ENCODE measurements around the gene VAX1.
A peak's percentile ranks its signal among the peaks of the same experiment; 100 is the strongest.
"Not testable (repeated sequence)": the region's sequence is repeated elsewhere in the genome, so short reads cannot be mapped to it uniquely, and the experiment has no call there.

VAX1 gene, protein sequence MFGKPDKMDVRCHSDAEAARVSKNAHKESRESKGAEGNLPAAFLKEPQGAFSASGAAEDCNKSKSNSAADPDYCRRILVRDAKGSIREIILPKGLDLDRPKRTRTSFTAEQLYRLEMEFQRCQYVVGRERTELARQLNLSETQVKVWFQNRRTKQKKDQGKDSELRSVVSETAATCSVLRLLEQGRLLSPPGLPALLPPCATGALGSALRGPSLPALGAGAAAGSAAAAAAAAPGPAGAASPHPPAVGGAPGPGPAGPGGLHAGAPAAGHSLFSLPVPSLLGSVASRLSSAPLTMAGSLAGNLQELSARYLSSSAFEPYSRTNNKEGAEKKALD

DNA sequence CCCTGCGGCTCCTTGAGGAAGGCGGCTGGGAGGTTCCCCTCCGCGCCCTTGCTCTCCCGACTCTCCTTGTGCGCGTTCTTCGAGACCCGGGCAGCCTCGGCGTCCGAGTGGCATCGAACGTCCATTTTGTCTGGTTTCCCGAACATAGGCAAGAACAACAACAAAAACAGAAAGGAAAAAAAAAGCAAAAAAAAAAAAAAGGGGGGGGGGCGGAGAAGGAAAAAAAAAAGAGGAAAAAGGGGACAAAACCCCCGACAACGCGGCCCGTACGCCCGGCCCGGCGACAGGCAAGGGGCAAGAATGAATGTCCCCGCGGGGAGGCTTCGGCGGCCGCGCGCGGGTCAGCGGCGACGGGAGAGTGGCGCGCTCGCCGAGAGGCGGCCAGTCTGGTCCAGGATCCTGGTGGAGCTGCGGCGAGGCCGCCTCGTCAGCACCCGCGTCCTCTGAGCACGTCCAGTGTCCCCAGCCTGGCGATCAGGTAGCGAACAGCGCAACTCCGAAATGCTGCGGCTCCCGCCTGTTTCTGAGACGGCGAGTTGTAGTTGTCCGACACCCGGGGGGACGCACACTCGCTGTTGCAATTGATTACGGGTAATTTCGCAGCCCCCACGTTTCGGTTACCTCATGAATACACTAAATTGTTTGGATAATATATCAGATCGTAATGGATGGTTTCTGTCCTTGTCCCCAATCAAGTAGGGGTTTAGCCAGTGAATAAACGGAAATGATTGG, at the start of gene VAX1:
TSS of gene VAX1 (minus strand) at position 360 of the 732 bp plus-strand sequence. CDS start at position 146, 214 bp downstream.
- DNase-seq (ENCODE audit: low read depth): no peak

DNA sequence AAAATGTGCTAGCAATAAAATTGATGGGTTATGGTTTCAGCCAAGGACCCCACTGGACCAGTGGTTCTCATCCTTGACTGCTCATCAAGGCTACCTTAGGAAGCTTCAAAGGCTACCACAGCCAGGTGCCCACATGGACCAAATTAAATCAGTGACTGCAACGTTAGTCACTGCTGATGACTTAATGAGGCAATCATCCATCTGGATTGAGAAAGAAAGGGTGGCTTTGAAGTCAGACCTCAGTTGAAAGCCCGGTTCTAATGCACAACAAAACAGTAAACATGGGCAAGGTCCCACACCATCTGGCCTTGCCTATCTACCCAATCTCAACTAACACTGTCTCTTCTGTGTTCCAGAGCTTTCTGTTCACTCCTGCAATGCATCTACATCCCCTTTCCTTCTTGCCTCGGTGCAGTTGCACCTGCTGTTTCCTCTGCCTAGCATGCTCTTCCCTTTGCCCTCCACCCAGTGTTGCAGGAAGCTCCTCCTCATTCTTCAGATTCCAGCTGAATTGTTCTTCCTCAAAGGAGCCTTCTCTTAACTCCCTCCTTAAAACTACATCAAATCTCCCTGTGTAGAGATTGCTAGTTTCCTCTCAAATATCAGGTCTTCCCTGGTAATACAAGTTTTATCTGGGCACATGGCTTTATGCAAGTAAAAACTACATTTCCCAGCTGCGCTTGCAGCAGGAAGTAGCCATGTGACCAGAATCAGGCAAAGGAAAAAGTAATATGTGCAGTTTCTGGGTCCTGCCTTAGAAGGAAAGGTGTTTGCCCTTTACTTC, 49.0 kb upstream of the VAX1 start:
- DNase-seq (ENCODE audit: low read depth): no peak

DNA sequence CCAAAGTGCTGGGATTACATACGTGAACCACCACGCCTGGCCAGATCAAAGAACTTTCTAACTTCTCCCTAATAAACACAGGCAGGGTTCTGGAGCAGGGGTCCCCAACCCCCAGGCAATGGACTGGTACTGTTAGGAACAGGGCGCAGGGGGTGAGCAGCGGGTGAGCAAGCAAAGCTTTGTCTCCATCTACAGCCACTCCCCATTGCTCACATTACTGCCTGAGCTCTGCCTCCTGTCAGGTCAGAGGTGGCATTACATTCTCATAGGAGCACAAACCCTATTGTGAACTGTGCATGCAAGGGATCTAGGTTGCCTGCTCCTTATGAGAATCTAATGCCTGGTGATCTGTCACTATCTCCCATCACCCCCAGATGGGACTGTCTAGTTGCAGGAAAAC, 47.7 kb upstream of the VAX1 start:
- not testable (repeated sequence) for DNase-seq (ENCODE audit: low read depth)

DNA sequence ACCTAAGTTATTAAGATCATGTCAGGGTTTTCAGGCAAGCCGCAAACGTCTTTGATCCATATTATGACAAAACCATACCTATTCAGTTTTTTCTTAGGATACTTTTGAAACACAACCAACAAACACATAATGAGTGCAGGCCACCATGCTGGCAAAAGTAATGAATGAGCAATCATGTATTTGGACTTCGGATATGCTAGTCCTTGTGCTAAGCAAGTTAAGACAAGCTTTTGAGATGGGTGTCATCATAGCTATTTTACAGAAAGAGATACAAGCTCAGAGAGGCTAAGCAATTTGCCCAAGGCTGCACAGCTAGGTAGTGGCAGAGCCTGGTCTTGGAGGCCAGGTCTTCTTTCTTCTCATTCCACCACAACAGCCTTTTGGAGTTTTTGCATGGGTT, 46.8 kb upstream of the VAX1 start:
- no peak for DNase-seq (ENCODE audit: low read depth)

DNA sequence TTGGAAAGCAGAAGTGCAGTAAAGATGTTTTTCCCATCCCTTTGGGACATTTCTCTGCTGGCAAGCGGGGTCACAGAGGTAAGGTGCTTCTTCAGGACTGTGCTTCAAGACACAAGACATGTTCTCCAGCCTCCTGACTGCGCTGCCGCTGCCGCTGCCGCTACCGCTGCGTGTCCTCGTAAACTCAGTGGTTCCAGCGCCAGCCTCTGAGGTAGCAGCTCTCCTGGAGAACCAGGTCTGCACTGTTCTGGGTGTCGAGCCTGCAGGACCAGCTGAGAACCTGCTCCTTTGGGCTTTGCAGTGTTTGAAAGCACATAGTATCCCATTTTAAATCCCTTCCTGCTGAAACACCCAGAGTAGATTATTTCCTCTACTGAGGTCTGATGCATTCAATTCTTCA, 46.2 kb upstream of the VAX1 start:
- no peak for DNase-seq (ENCODE audit: low read depth)

DNA sequence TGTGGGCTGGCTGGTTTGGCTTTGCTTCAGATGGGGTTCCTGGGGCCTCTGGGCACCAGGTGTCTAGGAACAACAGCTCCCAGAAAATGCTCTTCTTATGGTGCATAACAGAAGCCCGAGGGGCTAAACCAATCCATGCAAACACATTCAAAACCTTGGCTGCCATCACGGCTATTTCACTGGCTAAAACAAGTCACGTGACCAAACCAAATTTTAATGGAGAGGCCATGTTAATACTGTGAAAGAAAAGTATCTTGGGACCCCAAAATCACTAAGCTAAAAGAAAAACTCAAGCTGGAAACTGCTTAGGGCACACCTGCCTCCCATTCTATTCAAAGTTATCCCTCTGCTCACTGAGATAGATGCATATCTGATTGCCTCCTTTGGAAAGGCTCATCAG, 40.1 kb upstream of the VAX1 start:
- DNase-seq (ENCODE audit: low read depth): no peak

DNA sequence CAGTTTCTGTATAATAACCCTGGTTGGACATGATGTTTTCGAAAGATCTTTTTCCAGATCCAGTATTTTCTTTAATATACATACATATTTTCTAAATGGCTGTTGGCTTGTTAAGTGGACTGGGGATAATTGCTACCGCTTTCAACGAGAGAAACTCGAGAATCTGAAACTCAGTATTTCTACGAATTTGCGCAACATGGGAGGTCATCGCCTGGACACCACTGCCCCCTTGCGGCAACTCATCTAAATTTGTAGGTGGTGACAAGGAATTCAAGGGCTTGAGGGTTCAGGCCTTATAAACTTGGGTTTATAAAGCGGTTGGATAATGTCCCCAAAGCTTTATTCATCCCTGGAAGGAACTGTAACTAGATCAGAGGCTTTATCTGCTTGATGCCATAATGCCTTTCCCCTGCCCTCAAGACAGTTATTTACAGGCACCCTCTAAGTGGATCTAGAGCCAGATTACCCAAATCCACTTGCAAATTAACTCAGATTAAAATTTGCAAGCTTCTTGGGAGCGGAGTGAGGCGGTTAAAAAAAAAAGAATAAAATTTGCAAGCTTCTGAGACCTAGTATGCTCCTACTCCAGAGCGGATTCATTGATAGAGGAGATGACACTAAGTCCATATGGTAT, 37.9 kb upstream of the VAX1 start:
- peak; percentile 29 for DNase-seq (ENCODE audit: low read depth)

DNA sequence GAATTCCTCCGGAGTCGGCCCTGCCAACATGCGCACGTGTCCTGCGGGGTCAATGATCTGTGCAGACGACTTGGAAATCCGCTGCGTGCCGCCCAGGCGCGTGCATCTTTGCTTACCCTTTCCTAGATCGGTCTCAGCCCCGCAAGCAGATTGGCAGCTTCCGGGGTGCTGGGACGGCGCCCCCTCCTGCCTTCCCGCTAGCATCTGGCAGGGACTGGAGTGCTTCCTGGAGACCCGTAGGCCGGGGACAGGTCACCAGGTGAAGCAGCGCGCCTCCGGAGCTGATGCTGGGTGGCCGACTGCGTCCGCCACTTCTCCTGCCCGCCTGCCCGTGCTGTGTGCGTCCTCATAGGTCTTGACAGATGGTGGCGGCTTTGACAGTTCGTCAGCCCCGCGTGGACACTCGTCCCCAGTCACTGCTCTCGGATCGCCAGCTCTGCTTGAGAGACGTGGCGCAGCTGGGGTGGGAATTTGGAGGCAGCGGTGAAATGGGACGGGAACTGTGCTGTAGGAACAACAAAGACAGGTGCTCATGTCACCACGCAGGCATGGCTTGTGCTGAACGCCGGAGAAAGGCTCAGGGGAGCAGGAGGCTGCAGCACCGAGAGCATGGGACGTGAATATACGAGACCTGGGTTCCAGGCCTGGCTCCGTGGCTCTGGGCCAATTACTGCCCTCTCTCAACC, 37.3 kb upstream of the VAX1 start:
- no peak for DNase-seq (ENCODE audit: low read depth)

DNA sequence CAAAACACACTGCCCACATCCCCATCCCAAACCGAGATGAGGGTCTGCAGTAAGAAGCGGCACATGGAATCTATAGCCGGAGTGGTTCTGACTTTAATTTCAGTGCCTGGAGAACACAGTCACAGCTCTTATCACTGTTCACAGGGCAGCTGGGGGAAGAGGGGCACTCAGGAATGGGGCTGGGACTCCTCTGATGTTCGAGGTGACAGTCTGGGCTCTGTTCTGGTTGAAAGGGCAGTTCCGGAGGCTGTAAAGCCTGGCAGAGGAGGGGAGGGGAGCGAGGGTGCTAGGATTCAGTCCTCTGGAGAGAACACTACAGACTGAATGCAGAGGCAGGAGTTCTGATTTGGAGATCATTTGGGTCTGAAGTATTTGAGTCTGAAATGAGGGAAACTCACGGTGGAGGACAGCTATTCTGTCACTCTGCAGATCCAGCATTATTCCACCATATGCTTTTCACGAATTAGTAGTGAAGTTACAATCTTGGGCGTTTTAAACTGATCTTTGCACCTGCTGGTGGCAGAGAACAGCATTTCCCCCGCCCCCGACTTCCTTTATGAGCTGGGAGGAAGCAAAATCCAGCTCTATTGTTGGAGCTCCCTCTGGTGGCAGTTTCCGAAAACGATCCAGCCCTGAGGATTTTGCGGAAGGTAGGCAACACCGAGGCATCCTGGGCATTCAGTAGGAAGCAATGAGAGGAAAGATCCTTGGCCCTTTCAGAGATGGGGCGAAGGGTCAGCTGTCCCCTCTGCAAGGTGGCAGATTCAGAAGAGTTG, 36.6 kb upstream of the VAX1 start:
- DNase-seq (ENCODE audit: low read depth): peak; percentile 44

DNA sequence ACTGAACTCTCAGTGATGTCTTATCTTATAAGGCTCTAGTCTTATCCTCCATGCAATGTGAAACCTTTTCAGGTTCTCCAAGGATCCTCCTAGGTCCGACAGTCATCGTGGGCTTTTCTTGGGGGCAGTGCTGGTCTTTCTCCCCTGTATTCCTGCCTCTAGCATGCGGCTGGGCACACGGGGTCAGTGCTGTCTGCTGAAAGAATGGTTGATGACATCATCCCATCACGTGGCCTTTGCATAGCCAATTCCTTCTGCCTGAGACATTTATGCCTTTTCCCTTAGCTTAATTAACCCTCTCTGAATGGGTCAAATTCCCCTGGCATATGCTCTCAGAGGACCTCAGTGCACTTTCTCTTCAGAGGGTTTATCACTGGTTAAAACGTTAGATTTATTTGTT, 32.2 kb upstream of the VAX1 start:
- DNase-seq (ENCODE audit: low read depth): no peak

DNA sequence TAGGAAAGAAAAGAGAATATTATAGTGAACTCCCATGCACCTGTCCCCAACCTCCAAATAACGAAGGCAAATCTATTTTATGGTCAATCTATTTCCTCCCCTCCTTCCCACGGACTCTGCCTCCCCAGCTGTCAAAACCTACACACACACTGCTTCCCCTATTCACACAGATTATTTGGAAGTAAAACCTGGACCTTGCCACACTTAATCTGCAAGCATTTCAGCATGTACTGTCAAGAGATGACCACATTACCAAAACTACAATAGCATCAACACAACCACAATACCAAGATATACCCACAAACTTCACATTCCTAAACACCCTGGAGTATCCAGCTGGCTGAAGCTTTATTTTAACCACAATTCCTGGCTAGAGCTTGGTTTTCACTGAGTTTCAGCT, 31.4 kb upstream of the VAX1 start:
- DNase-seq (ENCODE audit: low read depth): no peak

DNA sequence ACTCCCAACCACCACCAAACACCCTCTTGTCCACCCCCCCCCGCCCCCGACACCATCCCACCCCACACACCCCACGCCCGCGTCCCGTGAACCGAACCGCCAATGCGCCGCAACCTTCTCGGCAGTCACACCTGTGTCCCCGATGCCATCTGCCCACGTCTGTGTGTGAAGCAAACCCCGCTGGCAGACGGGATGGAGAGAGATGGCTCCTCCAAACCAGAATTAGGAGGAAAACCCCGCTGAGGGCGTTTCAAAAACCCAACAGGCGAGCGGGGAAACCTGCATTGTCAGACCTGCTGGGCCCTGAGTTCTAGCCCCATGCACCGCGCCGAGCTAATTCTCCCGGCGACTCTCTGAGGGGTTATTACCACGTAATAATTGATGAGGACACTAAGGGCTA, 30.7 kb upstream of the VAX1 start:
- no peak for DNase-seq (ENCODE audit: low read depth)

DNA sequence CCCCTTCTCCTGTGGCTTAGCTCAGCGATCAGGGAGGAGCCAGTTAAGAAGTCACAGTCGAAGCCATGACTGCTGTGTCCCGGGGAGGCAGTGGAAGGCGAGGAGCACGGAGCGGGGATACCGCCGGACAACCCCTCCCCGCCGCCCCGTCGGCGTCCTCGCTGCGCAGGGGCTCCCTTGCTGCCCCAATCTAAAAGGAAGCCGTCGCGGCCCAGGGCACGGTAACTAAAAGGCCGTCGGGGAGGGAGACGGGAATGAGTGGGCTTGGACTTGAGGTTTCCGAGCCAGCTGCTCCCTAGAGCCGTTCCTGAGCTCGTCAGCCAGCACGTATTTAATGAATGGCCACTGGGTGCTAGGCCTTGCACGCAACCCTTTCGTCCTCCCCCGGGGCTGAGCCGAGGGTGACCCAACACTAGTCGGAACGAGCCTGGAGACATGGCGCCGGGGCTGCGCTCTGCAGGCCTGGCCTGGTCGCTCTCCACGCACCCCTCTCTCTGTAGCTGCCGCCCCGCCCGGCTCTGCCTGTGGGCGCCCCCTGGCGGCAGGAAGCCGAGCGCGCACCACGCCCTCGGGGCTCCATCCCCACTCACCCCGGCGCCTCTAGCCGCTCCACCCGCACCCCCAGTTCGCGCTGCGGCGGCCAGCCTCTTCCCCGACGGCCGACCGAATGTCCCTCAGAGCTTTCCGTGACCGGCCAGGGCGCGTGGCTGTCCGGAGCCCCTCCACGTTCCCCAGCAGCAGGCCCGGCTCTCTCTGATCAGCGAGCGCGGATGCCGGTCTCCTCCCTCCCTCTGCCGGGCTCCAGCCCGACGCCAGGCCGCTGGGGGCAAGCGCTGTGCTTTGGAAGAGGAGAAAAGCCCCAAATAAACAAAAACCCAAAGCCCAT, 30.0 kb upstream of the VAX1 start:
- DNase-seq (ENCODE audit: low read depth): no peak

DNA sequence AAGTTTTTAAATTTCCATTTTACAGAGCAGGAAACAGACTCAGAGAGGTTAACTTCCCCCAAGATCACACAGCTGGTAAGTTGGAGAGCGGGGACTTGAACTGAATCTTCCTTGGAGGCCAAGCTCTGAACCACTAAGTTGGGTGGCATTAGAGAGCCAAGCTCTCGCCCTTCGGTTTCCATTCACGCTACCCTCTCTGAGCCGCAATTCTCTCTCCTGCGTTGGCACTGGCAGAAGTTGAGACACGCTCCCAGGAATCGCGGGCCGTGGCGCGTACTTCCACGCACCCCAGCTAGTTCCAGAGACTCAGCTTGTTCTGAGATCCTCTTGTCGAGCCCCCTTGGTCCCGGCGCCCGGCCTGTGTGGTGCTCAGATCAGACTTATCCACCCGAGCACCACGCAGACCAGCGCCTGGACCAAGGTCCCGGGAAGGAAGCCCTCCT, 29.3 kb upstream of the VAX1 start:
- DNase-seq (ENCODE audit: low read depth): no peak

DNA sequence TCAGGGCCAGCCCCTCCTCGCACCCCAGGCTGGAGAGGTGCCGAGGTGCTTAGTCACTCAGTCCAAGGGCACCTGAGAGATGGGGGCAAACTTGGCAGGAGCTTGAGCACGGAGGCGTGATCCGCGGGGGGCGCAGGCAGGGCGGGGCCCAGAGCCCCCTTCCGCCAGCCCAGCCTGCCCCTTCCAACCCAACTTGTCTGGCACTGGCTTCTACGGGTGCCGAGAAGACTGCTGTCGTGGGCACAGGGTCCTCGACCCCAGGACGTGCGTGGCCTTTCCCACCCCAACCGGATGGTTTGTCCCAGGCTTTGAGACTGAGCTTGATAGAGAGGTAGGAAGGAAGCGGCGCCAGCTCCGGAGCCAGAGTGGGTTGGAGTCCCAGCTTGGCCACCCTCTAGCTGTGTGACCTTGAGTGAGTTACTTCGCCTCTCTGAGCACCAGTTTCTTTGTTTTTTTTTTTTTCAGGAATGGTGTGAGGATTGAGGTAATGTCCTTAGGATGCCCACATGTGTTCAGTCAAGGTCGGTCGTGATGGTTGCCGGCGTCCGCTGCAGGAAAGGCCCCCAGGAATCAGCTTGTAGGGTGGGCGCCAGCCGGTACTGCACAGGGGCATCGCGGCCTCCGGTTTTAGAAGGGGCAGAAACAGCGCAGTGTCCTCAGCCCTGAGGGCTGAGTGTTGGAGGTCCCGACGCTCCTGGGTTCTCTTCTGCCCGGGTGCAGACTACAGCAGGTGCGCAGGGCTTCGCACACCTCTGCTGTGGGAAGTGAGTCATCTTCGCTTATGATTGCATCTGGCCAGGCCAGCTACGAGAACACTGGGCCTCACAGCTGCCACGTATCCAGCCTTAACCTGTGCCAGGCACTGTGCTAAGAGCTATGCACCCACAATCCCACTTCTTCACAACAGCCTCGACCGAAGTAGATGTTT, 28.6 kb upstream of the VAX1 start:
- no peak for DNase-seq (ENCODE audit: low read depth)

DNA sequence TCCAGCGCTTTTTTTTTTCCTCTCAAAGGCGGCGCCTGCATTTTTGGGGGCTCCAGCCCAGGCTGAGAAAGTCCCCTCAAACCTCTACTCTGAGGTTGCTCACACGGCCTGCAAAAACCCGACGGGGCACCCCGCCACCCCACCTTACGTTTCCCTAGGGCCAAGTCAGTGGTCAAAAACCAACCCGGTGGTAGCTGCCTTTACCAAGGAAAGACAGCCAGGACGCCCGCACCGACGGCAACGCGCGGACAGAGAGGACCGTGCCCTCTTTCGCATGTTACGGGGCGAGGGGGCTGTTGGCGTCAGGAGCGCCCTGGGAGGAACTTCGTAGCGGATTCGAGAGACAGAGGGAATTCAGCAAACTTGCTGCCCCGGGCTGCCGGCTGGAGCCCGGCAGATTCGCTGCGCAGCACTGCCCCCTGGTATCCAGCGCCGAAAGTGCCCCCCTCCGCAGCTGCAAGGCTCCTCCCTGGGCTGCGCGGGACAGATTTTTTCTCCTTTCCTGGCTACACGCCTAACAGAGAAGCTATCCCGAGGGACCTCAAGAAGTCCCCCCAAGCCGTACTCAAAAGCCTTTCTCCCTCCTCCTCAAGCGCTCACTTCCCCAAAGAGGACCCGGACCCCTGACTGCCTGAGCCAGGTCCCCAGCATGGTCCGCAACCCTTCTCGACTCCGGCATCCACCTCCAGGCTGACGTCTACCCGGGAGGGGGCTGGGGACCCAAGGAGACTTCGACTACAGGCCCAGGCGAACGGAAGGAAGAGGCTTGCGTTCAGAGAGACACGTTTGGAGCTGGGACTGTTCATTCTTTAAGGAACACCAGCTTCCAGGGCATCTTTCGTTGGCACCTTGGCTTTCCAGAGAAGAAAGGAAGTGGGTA, 27.7 kb upstream of the VAX1 start:
- DNase-seq (ENCODE audit: low read depth): no peak

DNA sequence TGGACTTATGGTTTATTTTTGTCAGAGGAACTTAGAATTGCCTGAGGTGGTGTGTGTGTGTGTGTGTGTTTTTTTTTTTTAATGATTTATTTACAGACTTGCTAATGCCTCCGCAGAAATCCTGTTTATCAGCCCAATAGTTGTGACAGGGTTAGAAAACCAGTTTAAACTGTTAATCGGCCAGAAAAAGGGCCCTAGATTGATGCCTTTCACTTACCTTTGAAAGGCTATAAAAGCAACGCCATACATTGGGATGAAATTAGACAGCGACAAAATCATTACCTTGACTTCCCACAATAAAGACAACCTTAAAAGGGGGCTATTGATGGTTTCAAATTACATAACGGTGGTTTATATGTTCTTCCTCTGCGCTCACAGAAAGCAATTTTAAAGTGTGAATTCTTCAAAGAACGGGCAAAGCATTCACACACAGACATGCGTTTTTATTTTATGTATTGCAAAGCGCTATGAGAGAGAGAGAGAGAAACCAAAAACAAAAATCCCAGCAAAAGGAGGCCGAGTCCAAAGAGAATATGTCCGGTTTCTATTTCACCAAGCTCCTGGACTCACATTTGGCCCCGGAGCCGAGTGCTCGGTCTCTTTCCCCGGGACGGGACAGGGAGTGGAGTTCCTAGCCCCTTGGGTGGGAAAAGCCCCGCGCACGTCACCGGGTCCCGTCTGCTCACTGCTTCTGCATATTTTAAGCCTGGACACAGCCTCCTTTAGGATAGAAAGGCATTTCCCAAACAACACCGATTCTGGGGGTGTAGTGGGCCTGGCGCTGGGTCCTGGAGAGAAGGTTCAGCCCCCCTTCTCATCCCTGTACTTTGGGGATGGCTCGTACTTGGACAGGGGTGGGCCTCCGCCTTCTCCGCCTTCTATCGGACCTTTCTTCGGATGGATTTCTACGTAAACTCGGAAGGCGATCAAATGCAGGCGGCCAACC, 26.8 kb upstream of the VAX1 start:
- DNase-seq (ENCODE audit: low read depth): no peak
